ENCODE results near the gene MAPKAP1. TPM values are rescaled to one million over a fixed set of nuclear protein-coding genes. Genes with fewer than 3 reads are reported as not detected.

The MAPKAP1 gene
- total RNA-seq, 1 donor from 2014 or later: 84.9 TPM

DNA sequence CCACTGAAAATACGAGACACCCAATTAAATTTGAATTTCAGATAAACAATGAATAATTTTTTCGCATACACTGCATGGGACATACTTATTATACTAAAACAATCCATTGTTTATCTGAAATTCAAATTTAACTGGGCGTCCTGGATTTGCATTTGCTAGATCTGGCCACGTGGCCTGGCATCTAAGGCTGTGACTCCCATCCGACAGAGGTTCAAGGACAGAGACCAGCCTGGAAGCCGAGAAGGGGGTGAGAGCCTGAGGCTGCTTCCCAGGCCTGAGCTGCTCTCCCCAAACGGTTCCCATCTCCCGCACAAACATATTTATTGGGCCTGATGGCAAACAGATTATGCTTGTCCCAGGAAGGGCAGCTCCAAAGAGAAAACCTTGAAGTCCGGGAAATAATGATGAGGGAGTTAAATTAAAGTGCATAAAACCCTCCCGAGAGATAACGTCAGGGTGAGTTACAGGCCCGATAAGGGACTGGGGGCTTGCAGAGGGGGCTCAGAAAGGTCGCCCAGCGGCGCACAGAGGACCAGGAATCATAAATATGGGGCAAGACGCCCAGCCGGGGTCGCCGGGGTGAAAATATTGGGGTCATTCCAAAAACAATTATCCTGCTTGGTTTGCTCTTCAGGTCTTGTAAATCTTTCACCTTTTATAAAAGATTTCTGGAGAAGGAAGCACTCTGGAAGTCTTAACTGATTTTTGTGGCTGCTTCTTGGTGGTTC is 281.7 kb downstream of the MAPKAP1 start:
- ChIA-PET POLR2A (no interaction called here), CTCF (interaction anchor here (0.6 kb wide), 1 partner anchor 560 kb away, joined by 3 read pairs; no protein-coding TSS in a partner anchor)
- Mint-ChIP-seq H3K36me3 (ENCODE audit: low read depth) (no peaks in the 10 kb centered on the region), H3K4me1 (no peaks in the 10 kb centered on the region), H3K27ac (no peak overlapping the region), H3K27me3 (no peaks in the 10 kb centered on the region), H3K9me3 (no peaks in the 10 kb centered on the region), H3K4me3 (no peak overlapping the region)
- ATAC-seq (ENCODE audit: low read depth): no peak
- TF ChIP-seq, protein P1, sequence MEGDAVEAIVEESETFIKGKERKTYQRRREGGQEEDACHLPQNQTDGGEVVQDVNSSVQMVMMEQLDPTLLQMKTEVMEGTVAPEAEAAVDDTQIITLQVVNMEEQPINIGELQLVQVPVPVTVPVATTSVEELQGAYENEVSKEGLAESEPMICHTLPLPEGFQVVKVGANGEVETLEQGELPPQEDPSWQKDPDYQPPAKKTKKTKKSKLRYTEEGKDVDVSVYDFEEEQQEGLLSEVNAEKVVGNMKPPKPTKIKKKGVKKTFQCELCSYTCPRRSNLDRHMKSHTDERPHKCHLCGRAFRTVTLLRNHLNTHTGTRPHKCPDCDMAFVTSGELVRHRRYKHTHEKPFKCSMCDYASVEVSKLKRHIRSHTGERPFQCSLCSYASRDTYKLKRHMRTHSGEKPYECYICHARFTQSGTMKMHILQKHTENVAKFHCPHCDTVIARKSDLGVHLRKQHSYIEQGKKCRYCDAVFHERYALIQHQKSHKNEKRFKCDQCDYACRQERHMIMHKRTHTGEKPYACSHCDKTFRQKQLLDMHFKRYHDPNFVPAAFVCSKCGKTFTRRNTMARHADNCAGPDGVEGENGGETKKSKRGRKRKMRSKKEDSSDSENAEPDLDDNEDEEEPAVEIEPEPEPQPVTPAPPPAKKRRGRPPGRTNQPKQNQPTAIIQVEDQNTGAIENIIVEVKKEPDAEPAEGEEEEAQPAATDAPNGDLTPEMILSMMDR (IDR thresholded peaks at IDR 0.05): no peak
- DNase-seq: no peak
- intact Hi-C loops (cut with micrococcal nuclease): no loop called here

DNA sequence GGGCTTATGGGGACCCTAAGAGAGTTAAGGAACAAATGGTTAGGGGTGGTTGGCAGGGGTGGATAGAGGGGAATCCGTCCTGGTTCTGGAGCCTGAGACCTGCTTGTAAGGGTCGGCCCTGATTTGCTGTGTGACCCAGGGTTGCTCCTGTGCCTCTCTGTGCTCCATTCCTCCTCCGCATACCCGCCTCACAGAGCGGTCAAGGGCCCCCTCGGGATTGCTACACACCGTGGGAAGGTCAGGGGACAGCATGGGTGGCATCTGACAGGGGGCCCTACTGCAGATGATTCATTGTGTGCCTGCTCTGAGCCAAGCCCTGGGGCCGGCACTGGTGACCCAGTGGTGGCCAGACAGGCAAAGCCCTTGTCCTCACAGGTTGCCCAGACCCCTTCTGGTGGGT is 283.0 kb downstream of the MAPKAP1 start:
- Mint-ChIP-seq H3K9me3 (no peaks in the 10 kb centered on the region), H3K4me1 (no peaks in the 10 kb centered on the region), H3K36me3 (ENCODE audit: low read depth) (no peaks in the 10 kb centered on the region), H3K4me3 (no peak overlapping the region), H3K27ac (no peak overlapping the region), H3K27me3 (no peaks in the 10 kb centered on the region)
- ATAC-seq (ENCODE audit: low read depth) (no peak), DNase-seq (no peak)
- POLR2A ChIA-PET: no interaction called here
- intact Hi-C loops (cut with micrococcal nuclease): no loop called here
- CTCF ChIA-PET: no interaction called here
- TF ChIP-seq, protein P1 (IDR thresholded peaks at IDR 0.05): no peak

DNA sequence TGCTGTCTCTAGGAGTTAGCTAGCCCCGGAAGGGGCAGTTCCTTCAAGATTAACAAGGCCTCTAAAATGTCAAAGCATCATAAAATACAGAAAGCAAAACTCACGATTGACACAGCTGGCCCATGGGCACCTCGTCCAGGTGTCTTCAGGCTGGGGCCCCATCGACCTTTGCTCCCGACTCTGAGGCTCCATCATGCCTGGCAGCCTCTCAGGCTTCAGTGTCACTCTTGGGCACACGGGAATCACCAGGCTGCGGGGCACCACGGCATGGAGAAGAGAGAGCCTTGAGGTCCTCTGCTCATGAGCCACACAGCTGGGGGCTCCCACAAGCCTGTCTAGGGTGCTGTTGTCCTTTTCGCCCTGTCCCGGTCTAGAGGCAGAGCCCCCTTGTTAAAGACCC is 284.2 kb downstream of the MAPKAP1 start:
- ATAC-seq (ENCODE audit: low read depth): no peak
- ChIA-PET POLR2A (interaction anchor here (0.7 kb wide), 1 partner anchor 162 kb away, joined by 7 read pairs; no protein-coding TSS in a partner anchor), CTCF (interaction anchor here (1.3 kb wide), 1 partner anchor 15 kb away, joined by 3 read pairs; no protein-coding TSS in a partner anchor)
- no peak for DNase-seq
- no peaks in the 10 kb centered on the region for H3K36me3 Mint-ChIP-seq (ENCODE audit: low read depth)
- H3K27me3 Mint-ChIP-seq: no peaks in the 10 kb centered on the region
- no peak overlapping the region for H3K4me3 Mint-ChIP-seq
- H3K9me3 Mint-ChIP-seq: no peaks in the 10 kb centered on the region
- TF ChIP-seq, protein P1 (IDR thresholded peaks at IDR 0.05): no peak
- intact Hi-C loops (cut with micrococcal nuclease): no loop called here
- no peak overlapping the region for H3K27ac Mint-ChIP-seq
- H3K4me1 Mint-ChIP-seq: no peaks in the 10 kb centered on the region

DNA sequence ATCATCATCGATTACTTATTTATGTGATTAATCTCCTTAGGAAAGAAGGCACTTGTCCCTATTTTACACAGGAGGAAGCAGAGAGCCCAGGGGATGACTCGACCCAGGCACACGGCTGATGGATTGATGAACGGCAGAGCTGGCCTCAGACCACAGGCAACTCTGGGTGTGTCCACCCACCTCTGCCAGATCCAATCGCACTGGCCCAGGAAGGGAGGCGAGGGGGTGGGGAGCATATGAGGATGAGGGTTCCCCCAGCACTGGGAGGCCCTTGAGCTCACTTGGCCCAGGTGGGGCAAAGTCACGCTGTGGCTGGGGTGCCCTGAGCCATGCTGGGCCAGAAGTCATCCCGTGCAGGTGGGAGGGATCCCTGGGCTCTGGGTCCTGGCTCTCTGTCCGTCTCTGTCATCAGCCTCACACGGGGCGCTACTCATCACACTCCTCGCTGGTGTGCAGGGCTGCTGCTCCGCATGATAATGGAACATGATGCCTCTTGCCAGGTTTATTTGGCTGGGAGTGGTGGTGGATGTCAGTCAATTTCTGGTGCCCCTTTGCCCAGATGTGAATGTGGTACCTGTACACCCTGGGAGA is 285.3 kb downstream of the MAPKAP1 start:
- no peaks in the 10 kb centered on the region for H3K9me3 Mint-ChIP-seq
- DNase-seq: no peak
- no peaks in the 10 kb centered on the region for H3K36me3 Mint-ChIP-seq (ENCODE audit: low read depth)
- no peak for ATAC-seq (ENCODE audit: low read depth)
- H3K27me3 Mint-ChIP-seq: no peaks in the 10 kb centered on the region
- ChIA-PET POLR2A (no interaction called here), CTCF (no interaction called here)
- intact Hi-C loops (cut with micrococcal nuclease): no loop called here
- H3K4me1 Mint-ChIP-seq: no peaks in the 10 kb centered on the region
- TF ChIP-seq, protein P1 (IDR thresholded peaks at IDR 0.05): no peak
- no peak overlapping the region for H3K27ac Mint-ChIP-seq
- H3K4me3 Mint-ChIP-seq: no peak overlapping the region

DNA sequence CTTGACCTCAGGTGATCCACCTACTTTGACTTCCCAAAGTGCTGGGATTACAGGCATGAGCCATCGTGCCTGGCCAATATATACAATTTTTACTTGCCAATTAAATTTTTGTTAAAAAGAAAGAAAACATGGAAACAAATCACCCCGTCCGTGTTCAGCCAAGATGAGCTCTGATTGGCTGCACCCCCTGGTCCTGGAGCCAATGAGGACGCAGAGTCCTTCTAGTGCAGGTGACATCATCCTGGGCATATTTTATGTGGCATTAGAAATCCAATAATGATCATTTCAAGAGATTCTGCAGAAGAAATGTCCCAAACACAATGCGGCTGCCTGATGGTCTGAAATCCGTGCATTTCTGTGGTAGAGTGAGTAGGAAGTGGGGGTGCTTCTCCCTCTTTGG is 285.8 kb downstream of the MAPKAP1 start:
- no peaks in the 10 kb centered on the region for H3K36me3 Mint-ChIP-seq (ENCODE audit: low read depth)
- no peak for DNase-seq
- H3K27ac Mint-ChIP-seq: no peak overlapping the region
- no peaks in the 10 kb centered on the region for H3K27me3 Mint-ChIP-seq
- intact Hi-C loops (cut with micrococcal nuclease): no loop called here
- ATAC-seq (ENCODE audit: low read depth): no peak
- no peaks in the 10 kb centered on the region for H3K9me3 Mint-ChIP-seq
- no peak overlapping the region for H3K4me3 Mint-ChIP-seq
- ChIA-PET POLR2A (no interaction called here), CTCF (no interaction called here)
- no peaks in the 10 kb centered on the region for H3K4me1 Mint-ChIP-seq
- TF ChIP-seq, protein P1 (IDR thresholded peaks at IDR 0.05): no peak
